Fibroblast of skin of abdomen (primary cell): ENCODE results near the gene ADAMTS2.
"Not testable (repeated sequence)": the region's sequence is repeated elsewhere in the genome, so short reads cannot be mapped to it uniquely, and the experiment has no call there.

ENCODE experiments used
- DNase-seq: peaks from one replicate; pipeline ENCODE4 v3.0.0-alpha.2; 2013

ADAMTS2 gene

GRCh38 chr5:179229331-179229831, 115.9 kb downstream of the ADAMTS2 start:
- no peak for DNase-seq

DNA sequence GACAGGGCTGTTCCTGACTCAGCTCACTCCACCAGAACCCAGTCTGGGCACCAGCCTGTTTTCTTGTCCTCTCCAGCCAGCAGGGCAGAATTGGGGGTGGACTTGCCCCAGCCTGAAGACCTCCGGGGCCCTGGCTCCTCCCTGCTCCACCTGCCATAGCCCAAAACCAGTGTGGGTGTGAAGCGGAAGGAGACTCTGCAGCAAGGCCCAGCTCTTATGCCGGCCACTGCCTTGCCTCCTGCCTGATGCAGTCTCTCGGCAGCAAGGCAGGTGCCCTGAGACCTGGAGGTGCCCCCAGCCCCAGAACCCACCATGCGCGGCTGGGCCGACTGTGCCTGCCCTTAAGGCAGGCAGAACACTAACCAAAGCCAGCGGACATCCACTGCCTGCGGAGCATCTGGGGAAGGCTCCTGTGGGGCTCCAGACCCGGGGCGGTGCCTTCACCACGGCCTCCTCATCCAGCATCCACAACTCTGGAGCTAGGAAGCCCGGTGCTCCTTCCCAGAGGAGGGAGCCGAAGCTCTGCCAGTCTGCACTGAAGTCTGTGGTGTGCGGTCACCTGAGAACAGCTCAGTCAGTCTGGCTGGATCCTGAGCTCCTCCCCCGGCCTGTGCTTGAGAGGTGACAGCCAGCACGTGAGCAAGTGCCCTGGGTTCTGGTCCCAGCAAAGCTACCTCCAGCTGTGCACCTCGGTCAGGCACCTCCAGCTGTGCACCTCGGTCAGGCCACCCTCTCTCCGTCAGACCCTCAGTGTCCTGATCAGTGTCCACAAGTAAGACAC, 116.7 kb downstream of the ADAMTS2 start:
- DNase-seq, result no peak

DNA sequence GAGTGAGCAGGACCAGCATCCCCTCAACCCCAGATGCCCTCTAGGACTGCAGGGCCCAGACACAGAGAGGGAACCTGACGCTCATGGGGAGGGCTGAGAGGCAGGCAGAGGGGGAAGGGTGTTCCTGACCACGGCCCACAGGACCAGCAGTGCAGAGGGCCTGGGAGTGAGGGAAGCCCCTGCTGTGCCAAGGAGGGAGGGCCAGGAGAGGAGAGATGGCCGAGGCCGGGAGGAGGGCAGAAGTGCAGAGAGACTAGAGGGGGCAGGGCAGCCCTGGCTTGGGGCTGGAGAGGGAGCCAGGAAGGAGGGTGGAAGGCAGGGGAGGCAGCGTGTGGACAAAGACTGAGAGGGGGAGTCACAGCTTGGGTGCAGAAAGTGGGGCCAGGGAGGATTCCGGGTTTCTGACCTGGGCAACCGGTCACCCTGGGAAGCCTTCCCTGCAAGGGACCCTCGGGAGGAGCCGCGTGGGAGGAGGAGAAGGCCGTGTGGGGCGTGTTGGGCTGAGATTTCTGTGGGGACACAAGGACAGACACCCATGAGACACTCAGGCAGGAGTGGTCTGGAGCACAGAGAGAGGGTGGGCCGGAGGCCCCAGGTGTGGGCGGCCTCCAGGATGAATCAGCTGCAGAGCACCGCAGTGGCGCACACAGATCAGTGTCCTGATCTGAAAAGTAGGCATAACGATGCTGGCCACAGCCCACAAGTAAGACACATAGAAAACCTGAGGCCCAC, 117.5 kb downstream of the ADAMTS2 start:
- no peak for DNase-seq

DNA sequence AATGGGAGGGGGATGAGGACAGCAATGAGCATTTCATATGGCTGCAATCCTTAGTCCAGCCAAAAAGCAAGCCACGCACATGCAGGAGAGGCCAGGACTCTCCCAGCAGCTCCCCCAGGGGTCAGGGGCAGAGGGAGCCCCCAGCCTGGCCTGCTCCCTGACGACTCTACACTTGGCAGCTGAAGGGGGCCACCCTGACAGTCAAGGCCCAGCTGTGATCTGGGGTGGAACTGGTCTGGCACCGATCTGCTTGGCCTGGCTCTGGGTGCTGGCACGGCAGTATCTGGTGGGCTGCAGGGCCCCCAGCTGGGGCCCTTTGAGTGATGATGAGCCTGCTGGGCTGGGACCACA, 118.1 kb downstream of the ADAMTS2 start:
- DNase-seq, result no peak

DNA sequence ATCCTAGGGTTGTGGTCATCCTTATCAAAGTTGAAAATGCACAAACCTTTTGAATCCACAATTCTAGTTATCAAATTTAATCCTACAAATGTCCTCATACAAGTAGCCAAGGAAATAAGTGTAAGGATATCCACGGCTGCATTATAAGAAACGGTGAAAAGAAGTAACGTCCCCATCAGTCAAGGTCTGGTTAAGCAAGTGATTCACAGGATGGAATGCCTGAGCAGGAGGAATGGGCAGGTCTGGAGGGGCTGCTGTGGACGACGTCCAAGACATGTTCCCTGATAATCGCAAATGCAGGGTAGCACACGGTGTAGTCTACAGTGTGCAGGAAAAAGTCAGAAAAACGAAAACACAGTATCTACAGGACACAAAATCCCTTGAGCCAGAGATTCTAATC, 118.6 kb downstream of the ADAMTS2 start:
- DNase-seq, result no peak

DNA sequence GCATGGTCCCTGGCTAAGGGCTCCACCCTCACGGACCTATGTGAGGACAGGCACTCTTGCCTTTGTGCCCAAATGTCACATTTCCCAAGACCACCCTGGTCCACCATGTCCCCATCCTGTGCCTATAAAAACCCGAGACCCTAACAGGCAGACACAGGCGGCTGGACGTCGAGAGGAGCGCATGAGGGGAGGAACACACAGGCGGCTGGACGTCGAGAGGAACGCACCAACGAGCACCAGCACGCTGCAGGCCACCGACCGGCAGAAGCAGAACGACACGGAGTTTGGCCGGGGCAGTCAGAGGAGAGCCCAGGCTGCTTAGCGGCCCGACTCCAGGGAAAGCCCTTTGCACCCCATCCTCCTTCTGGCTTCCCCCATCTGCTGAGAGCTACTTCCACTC, 119.9 kb downstream of the ADAMTS2 start:
- DNase-seq, result no peak

DNA sequence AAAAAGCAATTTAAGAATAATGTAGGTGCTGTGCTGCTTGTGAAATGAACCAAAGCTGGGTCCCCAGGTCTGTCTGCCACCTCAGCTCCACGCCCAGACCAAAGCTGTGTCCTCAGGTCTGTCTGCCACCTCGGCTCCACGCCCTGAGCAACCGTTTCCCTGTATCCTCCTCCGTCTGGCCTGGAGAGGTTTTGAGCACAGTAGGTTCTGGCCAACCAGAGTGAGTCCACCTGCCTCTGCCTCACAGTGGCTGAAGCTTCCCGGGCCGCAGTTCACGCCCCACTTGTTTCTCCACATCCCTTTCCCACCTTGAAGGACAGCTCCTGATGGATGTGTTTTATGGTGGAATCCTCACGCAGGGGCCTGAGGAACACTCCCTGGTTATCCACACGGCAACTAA, 120.5 kb downstream of the ADAMTS2 start:
- no peak for DNase-seq

GRCh38 chr5:179223961-179224360, 121.3 kb downstream of the ADAMTS2 start:
- no peak for DNase-seq

DNA sequence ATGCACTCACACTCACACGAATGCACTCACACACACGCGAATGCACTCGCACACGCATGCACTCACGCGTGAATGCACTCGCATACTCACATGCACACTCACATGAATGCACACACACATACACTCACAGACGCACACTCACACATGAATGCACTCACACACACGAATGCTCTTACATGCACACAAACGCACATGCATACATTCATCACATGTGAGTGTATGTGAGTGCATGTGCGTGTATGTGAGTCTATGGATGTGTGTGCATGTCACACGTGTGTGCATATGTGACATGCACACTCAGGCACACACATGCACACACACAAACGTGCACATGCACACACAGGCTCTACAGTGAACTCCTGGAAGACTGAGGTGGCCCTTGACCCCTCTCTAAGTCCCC, 121.7 kb downstream of the ADAMTS2 start:
- DNase-seq, result no peak

DNA sequence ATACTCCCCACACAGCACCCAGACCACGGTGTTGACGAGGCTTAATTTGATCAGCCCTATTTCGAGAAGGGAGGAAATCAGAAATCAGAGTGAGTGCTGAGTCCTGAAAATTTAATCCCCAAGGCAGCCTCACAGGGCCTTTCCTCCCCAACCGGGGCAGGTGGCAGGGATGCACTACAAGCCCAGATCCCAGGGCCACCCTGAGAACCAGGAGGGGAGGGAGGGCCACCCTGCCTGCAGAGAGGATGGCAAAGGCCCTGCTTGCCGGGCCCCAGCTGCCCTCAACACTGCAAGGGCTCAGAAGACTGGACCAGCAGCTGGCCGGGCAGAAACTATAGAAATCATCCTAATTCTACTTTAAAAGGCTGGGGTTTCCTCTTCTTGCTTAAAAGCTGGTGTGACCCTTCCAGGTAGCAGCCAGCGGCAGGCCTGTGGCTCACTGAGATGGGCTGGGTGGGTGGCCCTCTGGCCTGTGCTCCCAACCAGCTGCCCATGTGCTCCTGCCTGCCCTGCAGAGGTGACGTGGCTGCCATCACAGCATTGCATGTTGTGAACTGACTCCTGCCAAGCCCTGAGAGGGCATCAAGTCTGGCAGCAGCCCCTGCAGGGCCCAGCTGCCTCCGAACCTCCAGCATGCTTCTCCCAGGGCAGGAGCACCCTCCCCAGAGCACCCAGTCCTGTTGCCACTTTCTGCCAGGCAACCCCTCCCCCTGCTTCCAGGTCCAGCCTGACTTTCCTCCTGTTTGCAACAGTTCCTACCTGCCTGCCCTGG, 122.8 kb downstream of the ADAMTS2 start:
- DNase-seq, result no peak

GRCh38 chr5:179221877-179222220, 123.4 kb downstream of the ADAMTS2 start:
- DNase-seq, result no peak

GRCh38 chr5:179221196-179221876, 123.9 kb downstream of the ADAMTS2 start:
- no peak for DNase-seq

GRCh38 chr5:179220716-179221115, 124.5 kb downstream of the ADAMTS2 start:
- DNase-seq, result no peak

DNA sequence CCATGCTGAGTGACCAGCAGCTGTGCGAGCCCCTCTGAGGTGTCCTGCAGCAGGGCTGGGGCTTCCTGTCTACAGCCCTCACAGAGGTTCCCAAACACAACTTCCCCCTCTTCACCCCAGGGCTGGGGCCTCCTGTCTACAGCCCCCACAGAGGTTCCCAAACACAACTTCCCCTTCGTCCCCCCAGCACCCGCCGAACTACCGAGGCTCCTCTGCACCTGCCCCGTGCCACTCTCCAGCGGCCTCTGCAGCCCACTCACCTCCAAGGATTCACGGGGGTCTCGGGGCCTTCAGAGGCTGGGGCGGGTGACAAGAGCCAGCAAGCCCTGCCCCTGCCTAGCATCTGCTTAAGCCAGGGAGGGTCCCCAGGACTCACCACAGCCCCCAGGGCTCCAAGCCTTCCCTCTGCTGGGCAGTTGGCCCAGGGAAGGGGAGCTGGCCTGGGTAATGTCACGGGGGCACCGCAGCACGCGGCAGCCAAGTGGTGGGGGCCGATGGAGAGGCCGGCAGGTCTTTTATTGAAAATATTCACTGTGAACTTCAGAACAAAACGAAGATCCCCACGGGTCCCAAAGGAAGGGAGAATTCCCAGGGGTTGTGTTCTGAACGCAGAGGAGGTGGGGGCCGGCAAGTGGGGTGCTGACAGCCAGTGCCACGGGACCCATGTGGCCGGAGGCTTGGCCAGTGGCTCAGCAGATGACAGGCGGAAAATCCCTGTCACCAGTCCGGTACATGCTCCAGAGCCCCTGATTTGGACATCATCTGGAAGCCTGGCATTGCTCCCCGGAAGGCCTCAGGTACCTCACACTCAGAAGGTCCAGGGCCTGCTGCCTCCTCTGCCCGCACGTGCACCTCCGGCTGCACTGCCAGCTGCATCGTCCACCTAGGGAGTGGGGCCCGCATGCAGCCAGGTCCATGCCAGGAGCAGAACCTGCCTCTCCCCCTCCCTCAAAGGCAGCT, 125.3 kb downstream of the ADAMTS2 start:
- no peak for DNase-seq

DNA sequence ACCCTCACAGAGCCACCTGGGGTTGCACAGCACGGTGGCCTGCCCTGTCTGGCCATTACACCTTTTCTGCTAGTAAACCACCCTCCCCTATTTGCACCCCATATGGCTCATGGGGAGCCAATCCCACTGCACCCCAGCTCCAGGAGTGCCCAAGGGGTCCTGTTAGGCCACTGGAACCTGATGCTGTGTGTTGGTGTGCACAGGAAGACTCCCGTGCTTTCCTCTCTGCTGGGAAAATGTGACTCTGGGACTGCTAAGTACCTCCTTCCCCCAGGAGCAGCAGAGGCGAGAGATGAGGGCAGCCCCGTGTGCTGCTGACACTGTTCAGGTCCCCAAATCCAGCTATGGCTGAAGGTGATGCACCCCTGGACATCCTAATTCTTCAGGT, 126.3 kb downstream of the ADAMTS2 start:
- no peak for DNase-seq

DNA sequence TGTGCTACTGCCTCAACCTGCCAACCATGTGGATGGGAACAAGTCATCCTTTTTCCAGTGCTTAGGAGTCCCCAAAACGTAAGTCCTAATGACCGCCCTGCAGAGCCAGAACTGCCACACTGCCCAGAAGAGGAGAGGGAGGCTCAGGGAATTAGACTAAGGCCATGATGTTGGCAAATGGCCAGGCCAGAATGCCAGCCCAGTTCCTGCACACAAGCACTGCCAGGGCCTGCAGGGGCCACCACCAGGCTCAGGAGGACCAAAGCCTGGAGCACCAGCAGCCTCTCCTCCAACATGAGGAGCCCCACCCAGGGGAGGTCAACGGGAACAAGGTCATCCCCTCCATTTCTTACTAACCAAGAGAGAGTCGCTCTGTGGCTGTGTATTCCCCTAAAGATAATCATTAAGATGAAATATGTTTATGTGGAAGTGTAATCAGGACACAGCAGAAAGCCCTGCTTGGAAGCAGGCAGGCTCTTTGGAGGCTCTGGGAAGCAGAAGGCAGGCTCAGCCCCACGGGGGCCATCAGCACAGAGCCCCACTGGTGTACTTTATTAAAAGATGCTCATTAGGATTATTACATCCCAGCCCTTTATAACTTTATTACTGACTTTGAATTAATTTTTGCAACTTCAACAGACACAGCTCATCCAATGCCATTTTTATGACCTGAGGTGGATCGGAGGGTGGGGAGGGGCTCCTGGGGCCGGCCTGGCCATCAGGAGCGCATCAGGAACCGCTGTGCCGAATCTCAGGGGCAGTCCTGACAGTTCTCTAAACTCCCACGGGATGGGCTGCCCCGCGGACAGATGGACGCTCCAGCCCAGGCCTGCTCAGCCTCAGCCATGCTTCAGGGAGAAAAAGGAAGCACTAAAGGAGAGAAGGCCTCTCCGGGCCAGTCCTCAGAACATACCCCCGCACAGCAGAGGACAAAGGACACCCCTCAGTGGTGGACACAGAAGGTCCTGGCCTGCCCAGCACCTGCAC, 127.0 kb downstream of the ADAMTS2 start:
- no peak for DNase-seq

DNA sequence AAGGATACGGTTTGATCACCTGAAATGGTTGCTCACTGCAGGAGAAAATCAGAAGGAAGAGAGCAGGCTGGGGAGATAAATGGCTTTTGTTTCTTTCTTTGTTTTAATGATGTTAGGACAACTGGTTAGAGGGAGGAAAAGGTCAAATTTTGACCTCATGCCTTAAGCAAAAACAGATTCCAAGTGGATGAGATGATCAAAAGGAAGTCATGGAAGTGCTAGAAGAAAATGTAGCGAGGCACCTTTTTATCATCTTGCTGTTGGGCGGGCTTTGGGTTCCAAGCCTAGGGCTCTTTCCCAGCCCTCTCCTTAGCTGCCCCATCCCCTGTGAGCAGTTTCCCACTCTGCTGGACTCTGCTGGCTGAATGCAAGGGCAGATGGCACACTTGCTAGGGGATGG, 127.9 kb downstream of the ADAMTS2 start:
- no peak for DNase-seq

- DNase-seq, result not testable (repeated sequence)
Observed at GRCh38 chr5:179216381-179216780, 128.9 kb downstream of the ADAMTS2 start.

DNA sequence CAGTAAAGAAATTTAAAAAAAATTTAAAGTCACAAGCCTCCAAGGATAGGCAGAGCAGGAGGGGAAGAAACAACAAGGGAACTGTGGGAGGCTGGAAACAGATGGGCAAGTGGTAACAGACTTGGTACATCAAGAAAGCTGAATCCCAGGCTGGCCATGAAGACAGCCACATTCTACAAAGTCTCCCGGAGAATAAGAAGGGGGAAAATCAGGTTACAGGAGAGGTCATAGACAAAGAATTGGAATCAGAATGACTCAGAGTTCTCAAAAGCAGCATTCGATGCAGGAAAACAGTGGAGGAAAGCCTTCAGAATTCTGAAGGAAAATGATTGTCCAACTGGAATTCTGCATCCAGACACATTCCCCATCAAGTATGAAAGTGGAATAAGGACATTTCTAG, 129.7 kb downstream of the ADAMTS2 start:
- DNase-seq, result peak; percentile 6

DNA sequence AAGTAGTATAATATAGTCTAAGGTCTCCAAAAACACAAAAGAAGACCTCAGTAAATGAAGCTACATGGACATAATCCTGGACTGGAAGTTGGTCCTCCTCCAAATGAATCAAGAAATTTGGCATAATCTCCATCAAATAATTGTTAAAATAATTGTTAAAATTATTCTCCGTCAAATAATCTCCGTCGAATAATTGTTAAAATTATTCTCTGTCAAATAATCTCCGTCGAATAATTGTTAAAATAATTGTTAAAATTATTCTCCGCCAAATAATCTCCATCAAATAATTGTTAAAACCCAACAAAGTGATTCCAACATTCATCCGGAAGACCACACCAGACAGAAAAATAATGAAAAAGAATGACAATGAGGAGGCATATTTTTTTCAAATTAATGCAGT, 130.6 kb downstream of the ADAMTS2 start:
- DNase-seq, result no peak
